GM19397 (cell line): ENCODE results near the gene EEIG1.
"Not testable (repeated sequence)": the region's sequence is repeated elsewhere in the genome, so short reads cannot be mapped to it uniquely, and the experiment has no call there.

ENCODE experiments used
- ATAC-seq: cut with Tn5 transposase; IDR thresholded peaks from one replicate; pipeline ENCODE4 v1.9.1; 2021; ENCODE audit warnings: mild to moderate bottlenecking, moderate library complexity; ENCODE audit not compliant: unreplicated experiment

The EEIG1 gene

DNA sequence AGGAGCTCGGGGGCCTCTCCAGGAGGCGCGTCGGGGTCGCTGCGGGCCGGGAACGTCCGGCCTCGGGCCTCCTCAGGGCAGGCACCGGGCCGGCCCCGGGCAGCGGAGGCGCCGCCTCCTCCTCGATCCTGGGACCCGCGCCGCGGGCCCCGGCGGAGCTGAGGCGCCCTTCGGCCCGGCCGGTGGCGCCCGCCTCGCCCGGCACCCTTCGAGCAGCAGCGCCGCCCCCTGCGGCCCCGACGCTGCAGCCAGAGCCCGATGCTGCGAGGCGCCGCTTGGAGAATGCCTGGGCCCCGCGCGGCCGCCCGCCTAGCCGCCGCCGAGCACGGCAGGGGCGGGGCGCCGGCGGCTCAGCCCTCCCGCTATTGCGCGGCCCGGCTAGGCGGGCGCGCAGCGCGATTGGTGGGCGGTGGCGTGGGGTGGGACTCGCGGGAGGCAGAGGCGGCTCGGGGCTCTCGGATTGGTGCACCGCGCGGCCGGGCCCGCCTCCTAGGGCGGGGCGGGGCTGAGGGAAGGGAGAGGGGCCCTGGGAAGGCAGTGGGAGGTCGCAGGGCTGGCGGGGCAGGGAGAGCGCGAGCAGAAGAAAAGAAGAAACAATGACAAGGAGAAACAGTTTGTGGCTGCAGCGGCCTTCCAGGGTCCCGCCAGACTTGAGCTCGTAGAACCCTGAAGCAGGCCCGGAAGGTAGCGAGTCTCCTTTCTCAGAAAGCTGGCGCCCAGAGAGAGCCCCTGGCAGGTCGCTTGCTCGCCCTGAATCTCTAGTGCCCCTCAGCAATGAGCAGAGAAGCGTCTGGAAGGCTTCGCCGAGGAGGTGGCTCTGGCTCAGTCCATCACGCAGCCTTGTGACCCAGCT lies at the start of gene EEIG1:
EEIG1 (minus strand) TSS at position 284 of the 853 bp plus-strand sequence. CDS start 852 bp downstream, outside the sequence.
- peak; percentile 70 for ATAC-seq

DNA sequence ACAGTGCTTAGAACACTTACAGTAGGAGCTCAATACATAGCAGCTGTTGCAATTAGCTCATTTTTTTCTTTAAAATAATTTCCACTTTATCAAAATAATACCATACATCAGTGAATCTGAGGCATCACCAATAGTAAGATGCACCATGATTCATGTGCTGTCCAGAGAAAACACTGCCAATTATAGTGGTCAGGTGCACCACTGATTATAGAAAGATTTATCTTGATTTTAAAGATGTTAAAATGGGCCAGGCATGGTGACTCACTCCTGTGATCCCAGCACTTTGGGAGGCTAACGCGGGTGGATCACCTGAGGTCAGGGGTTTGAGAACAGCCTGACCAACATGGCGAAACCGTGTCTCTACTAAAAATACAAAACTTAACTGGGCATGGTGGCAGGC lies 46.9 kb upstream of the EEIG1 start:
- ATAC-seq = no peak

DNA sequence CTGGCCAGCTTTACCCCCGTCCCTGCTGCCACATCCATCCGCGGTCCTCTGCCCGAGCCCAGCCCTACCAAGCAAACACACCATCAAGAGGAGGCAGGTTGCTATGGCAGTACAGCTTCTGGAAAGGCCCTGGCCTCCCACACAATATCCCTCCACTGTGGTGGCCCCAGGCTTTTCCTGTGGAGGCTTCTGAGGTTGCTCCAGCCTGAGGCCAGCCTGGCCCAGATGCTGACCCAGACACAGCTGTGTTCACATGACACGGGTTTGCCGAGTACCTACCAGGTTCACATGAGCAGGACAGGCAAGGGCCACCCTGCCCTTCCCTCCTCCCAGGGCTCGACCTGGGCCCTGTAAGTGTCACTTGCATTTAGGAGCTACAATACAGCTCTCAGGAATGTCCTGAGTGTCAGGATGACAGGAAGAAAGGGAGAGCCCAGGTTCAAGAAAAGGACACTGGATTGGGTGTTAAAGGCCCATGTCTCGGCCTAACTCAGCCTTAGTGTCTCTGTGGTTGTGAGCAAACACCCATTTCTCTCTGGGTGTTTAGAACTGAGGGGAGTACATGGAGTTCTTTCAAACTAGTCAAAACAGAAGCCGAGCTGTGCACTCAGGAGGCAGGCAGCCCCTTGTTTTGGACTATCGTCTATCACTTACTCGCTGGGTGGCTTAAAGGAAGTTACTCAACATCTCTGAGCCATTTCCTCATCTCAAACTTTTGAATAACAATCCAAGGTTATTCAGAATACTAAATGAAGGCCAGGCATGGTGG lies 46.2 kb upstream of the EEIG1 start:
- ATAC-seq = no peak

GRCh38 chr9:128026255-128026772 lies 45.5 kb upstream of the EEIG1 start:
- no peak for ATAC-seq

- ATAC-seq = no peak
These were observed 44.9 kb upstream of the EEIG1 start for GRCh38 chr9:128025736-128026135.

- ATAC-seq = no peak
These were observed 44.0 kb upstream of the EEIG1 start for GRCh38 chr9:128024761-128025308.

DNA sequence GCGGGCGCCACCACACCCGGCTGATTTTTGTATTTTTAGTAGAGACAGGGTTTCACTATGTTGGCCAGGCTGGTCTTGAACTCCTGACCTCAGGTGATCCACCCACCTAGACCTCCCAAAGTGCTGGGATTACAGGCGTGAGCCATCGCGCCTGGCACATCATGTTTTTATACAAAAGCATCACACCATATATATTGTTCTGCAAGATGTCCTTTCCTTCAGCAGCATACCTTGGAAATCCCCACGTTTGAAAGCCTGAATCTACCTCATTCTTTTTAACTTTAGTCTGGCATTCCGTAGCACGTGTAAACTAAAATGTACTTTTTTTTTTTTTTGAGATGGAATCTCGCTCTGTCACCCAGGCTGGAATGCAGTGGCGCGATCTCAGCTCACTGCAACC lies 42.9 kb upstream of the EEIG1 start:
- not testable (repeated sequence) for ATAC-seq

DNA sequence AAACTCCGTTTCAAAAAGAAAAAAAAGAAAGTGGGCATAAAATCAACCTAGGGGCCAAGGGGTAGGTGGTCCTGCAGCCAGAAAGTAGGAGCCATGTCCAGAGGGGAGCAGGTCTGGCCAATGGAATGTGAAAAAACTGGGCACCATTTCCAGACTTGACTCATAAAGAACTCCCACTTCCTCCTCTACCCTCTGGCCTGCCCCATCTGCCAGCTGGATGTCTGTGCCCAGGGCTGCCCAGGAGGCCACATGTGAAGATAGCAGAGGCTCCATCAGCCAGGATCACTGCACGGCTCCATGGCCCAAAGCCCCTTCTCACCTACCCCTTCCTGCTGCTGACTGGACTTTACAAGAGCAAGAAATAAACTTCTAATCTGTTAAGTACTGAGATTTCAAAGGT lies 42.1 kb upstream of the EEIG1 start:
- no peak for ATAC-seq

- ATAC-seq = no peak
These were observed 40.3 kb upstream of the EEIG1 start for GRCh38 chr9:128021098-128021497.

DNA sequence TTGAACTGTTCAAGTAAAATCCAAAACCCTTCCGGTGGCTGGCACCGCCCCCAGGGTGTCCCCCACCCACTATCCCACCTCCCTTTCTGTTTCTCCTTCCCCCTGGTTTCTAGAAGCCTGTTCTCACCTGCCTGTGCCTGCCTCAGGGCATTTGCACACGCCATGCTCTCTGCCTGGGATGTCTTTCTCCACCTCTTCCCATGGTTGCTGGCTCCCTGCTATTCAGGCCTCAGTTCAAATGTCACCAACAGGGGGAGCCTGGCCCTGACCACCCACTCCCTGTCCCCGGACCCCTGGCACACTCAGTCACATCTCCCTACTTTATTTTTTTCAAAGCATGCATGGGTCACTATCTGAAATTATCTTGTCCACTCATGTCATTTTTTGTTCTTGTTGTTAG lies 39.9 kb upstream of the EEIG1 start:
- ATAC-seq = no peak

DNA sequence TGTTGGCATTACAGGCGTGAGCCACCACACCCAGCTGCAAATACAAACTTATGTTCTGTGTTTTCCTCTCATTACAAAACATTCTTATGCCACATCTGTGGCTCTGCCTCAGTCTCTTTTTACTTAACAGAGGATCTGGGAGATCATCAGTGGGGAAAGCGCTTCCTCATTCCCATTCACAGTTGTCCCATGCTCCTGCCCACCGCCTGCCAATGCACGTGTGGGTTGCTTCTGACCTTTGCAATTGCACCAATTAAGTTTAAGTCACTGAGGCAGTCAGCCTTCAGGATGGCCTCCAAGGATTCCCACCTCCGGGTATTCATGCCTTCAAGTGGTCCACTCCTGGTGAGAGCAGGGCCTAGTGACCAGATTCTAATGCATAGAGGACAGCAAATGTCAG lies 34.9 kb upstream of the EEIG1 start:
- ATAC-seq = no peak

DNA sequence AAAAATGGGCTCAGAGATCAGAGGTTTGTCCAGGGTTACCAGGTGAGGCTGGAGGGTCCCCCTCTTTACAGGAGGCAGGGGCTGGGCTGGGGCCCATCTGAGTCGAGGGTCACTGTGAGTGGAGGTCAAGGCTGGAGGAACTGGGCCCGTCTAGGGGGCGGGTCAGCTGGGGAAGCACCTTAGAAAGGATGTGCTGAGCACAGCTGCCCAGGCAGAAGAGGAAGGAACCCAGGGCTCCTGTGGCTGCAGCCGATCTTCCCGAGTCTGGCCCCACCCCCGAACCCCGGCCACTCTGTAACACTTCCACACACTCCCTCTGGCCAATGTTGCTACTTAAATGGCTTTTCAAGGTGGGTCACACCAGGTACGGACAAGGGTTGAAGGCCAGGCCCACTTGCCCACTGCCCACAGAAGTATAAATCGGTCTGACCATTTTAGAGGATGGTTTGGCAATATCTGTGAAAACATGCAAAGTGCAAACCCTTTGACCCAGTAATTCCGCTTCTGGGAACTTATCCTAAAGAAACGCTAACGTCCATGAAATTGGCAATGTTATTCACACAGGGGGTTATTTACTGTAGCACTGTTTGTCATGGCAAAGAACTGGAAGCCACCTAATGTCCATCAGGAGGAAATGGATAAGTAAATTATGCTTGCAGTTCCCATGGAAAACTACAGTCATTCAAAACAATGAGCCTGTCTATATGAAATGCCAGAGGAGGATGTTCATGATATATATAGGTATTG lies 30.5 kb upstream of the EEIG1 start:
- ATAC-seq = no peak

DNA sequence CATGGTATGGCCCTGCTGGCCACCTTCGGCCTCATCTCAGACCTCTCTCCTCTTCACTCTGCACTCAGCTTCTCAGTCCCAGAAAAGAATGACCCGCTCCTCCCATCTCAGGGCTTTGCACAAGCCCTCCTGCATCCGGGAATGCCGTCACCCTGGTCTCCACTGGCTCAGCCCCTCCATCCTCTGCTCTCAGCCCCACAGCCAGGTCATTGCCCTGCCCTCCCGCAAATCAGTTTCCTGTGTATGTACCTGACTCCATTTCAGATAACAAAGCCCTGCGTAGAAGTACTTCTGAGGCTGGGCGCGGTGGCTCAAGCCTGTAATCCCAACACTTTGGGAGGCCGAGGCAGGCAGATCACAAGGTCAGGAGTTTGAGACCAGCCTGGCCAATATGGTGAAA lies 28.9 kb upstream of the EEIG1 start:
- ATAC-seq = no peak

DNA sequence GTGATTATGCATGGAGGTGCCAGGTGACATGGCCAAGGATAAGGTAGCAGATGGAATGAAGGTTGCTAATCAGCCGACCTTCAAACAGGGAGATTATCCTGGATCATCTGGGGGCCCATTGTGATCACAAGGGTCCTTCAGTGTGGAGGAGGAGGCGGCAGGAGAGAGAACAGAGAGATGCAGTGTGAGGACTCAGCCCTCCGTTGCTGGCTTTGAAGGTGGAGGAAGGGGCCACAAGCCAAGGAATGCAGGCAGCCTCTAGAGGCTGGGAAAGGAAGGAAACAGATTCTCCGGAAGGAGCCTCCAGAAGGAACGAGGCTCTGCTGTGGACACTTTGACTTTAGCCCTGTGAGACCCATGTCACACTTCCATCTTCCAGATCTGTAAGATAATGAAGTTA lies 27.4 kb upstream of the EEIG1 start:
- ATAC-seq = no peak

GRCh38 chr9:128007566-128008138 lies 26.9 kb upstream of the EEIG1 start:
- no peak for ATAC-seq

- no peak for ATAC-seq
These were observed 25.7 kb upstream of the EEIG1 start for GRCh38 chr9:128006332-128006996.

- ATAC-seq = no peak
These were observed 25.1 kb upstream of the EEIG1 start for GRCh38 chr9:128005923-128006322.

DNA sequence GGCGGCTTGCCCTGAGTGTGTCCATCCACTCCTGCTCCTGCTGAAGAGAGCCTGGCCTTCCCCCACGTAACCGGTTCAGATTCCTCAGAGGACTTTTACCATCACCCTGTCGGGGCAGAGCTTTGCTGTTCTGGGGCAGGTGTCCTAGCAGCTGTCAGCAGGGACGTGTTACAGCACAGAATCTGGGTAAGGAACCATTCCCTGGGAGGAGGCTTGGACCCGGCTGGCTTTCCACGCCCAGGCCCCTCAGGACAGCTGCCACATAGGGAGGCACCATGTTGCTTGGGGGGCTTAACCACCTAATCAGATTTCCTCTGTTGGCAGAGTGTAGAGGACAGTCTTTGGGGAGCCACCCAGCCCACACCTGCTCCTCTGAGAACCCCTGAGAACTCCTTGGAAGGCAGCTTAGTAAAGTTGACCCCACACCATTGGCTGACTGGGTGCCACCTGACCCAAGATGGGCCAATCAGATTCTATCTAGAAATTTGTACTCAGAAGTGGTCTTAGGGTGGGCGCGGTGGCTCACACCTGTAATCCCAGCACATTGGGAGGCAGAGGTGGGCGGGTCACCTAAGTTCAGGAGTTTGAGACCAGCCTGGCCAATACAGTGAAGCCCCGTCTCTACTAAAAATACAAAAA lies 23.3 kb upstream of the EEIG1 start:
- no peak for ATAC-seq

- no peak for ATAC-seq
These were observed 22.2 kb upstream of the EEIG1 start for GRCh38 chr9:128002959-128003358.
